GM23248 (cell line): Measurements from ENCODE around the gene CAVIN2. TPM values are rescaled to one million over a fixed set of nuclear protein-coding genes. Genes with fewer than 3 reads are reported as not detected.

ENCODE experiments used
- DNase-seq: peaks from one replicate; pipeline ENCODE4 v3.0.0-alpha.2; 2015
- H2AFZ ChIP-seq: fragments of 200-600 bp; sonication (generic); 2 replicates; pipeline ENCODE4 v1.6.1; 2016; ENCODE audit warnings: antibody characterized with exemption
- H3F3A ChIP-seq: fragments of 200-600 bp; sonication (generic); 2 replicates; pipeline ENCODE4 v1.6.1; 2016; ENCODE audit warnings: mild to moderate bottlenecking, antibody characterized with exemption, mixed run types; ENCODE audit not compliant: insufficient read depth
- H3K27ac ChIP-seq: fragments of 200-600 bp; sonication (generic); 2 replicates; pipeline ENCODE4 v1.5.1; 2016; ENCODE audit warnings: mild to moderate bottlenecking
- H3K27me3 ChIP-seq: fragments of 200-600 bp; sonication (generic); replicated peaks from 2 replicates; pipeline ENCODE4 v1.6.1; 2016; ENCODE audit warnings: mild to moderate bottlenecking; ENCODE audit not compliant: insufficient read depth
- H3K36me3 ChIP-seq: fragments of 200-600 bp; sonication (generic); 2 replicates; pipeline ENCODE4 v1.6.1; 2016; ENCODE audit warnings: low read depth, mild to moderate bottlenecking
- H3K4me1 ChIP-seq: fragments of 200-600 bp; sonication (generic); 2 replicates; pipeline ENCODE4 v1.6.1; 2016; ENCODE audit warnings: mild to moderate bottlenecking; ENCODE audit not compliant: insufficient read depth
- H3K4me2 ChIP-seq: fragments of 200-600 bp; sonication (generic); one replicate; pipeline ENCODE4 v1.6.1; 2016; ENCODE audit warnings: mild to moderate bottlenecking; ENCODE audit not compliant: unreplicated experiment
- H3K4me3 ChIP-seq: fragments of 200-600 bp; sonication (generic); 2 replicates; pipeline ENCODE4 v1.5.1; 2016; ENCODE audit warnings: mild to moderate bottlenecking
- H3K79me2 ChIP-seq: fragments of 200-600 bp; sonication (generic); 2 replicates; pipeline ENCODE4 v1.6.1; 2016; ENCODE audit warnings: mild to moderate bottlenecking; ENCODE audit not compliant: insufficient read depth
- H3K9ac ChIP-seq: fragments of 200-600 bp; sonication (generic); 2 replicates; pipeline ENCODE4 v1.6.1; 2016; ENCODE audit warnings: mild to moderate bottlenecking
- H3K9me2 ChIP-seq: fragments of 200-600 bp; sonication (generic); 2 replicates; pipeline ENCODE4 v1.6.1; 2016; ENCODE audit warnings: mixed run types, mild to moderate bottlenecking, moderate library complexity; ENCODE audit not compliant: insufficient read depth
- H3K9me3 ChIP-seq: fragments of 200-600 bp; sonication (generic); one replicate; pipeline ENCODE4 v1.6.1; 2017; ENCODE audit warnings: low read depth
- H4K20me1 ChIP-seq: fragments of 200-600 bp; sonication (generic); 2 replicates; pipeline ENCODE4 v1.6.0; 2016; ENCODE audit not compliant: insufficient read depth
- EZH2 ChIP-seq: fragments of 200-600 bp; sonication (generic); IDR thresholded peaks from 2 replicates; pipeline ENCODE4 v1.6.1; 2018; ENCODE audit warnings: antibody characterized with exemption, mild to moderate bottlenecking; ENCODE audit not compliant: insufficient read depth, poor library complexity, severe bottlenecking
- EZH2phosphoT487 ChIP-seq: fragments of 200-600 bp; sonication (generic); IDR thresholded peaks from 2 replicates; pipeline ENCODE4 v1.6.1; 2018; ENCODE audit warnings: antibody characterized with exemption, moderate library complexity, mild to moderate bottlenecking, low read depth; ENCODE audit not compliant: insufficient read depth
- WGBS, 2 experiments: methylation state at CpG; one replicate each; pipeline ENCODE4 v1.1.6; 2015 to 2017; ENCODE audit warnings: low lambda C conversion rate in 2 of 2, low coverage in 1 of 2; ENCODE audit errors: missing lambda C conversion rate in 2 of 2; 5-methylcytosine and 5-hydroxymethylcytosine counted together
- in situ Hi-C: fragments of 300-500 bp; cut with MboI; formaldehyde crosslinking; loops from 2 replicates; pipeline ENCODE4 v1.15.0; 2020
- polyA plus RNA-seq: library from polyadenylated mRNA; unstranded; fragments of >200 nt; fragmentation: Nextera tagmentation; extraction: Ambion mirVana; gene quantifications from 2 replicates; pipeline ENCODE4 v1.2.1, GENCODE V29; 2016
- total RNA-seq: library from RNA; depleted of rRNA; stranded (reverse); fragments of >200 nt; shearing (Covaris generic); gene quantifications from 2 replicates; pipeline ENCODE4 v1.2.3, GENCODE V29; 2014

The CAVIN2 gene
- total and polyA plus RNA-seq, 2 experiments from 2014 or later, result 3.1 to 5.2 TPM

GRCh38 chr2:191885650-191886049, 38.8 kb upstream of the CAVIN2 start:
- H3K4me1 ChIP-seq, result no peaks in the 10 kb centered on the region
- H3K9ac ChIP-seq, result no peak overlapping the region
- H3K79me2 ChIP-seq, result no peaks in the 10 kb centered on the region
- no peaks in the 10 kb centered on the region for H3K27me3 ChIP-seq
- no peak overlapping the region for H3K27ac ChIP-seq
- TF ChIP-seq EZH2phosphoT487 (no peak), EZH2 (no peak)
- no peaks in the 10 kb centered on the region for H3K36me3 ChIP-seq
- no peak overlapping the region for H3K4me3 ChIP-seq
- no peak for DNase-seq
- H2AFZ ChIP-seq, result no peak overlapping the region
- no peaks in the 10 kb centered on the region for H4K20me1 ChIP-seq
- no peak overlapping the region for H3K4me2 ChIP-seq
- no peaks in the 10 kb centered on the region for H3F3A ChIP-seq
- no peaks in the 10 kb centered on the region for H3K9me2 ChIP-seq
- WGBS, 2 experiments, result 89% methylated on average over 6 of the region's 6 CpGs
- in situ Hi-C loops, result no loop called here
- H3K9me3 ChIP-seq, result no peaks in the 10 kb centered on the region

- 89 to 91% methylated on average over 1 of the region's 1 CpG for WGBS, 2 experiments
- no peaks in the 10 kb centered on the region for H3K27me3 ChIP-seq
- no peaks in the 10 kb centered on the region for H4K20me1 ChIP-seq
- H3K9me3 ChIP-seq, result no peaks in the 10 kb centered on the region
- TF ChIP-seq EZH2 (no peak), EZH2phosphoT487 (no peak)
- H3K4me2 ChIP-seq, result no peak overlapping the region
- H3K36me3 ChIP-seq, result no peaks in the 10 kb centered on the region
- no peaks in the 10 kb centered on the region for H3K9me2 ChIP-seq
- H3K4me1 ChIP-seq, result no peaks in the 10 kb centered on the region
- in situ Hi-C loops, result no loop called here
- no peak overlapping the region for H3K27ac ChIP-seq
- H3K4me3 ChIP-seq, result no peak overlapping the region
- no peaks in the 10 kb centered on the region for H3K79me2 ChIP-seq
- H3F3A ChIP-seq, result no peaks in the 10 kb centered on the region
- H2AFZ ChIP-seq, result no peak overlapping the region
- no peak overlapping the region for H3K9ac ChIP-seq
- DNase-seq, result no peak
Measured at GRCh38 chr2:191885098-191885497, 38.2 kb upstream of the CAVIN2 start.

DNA sequence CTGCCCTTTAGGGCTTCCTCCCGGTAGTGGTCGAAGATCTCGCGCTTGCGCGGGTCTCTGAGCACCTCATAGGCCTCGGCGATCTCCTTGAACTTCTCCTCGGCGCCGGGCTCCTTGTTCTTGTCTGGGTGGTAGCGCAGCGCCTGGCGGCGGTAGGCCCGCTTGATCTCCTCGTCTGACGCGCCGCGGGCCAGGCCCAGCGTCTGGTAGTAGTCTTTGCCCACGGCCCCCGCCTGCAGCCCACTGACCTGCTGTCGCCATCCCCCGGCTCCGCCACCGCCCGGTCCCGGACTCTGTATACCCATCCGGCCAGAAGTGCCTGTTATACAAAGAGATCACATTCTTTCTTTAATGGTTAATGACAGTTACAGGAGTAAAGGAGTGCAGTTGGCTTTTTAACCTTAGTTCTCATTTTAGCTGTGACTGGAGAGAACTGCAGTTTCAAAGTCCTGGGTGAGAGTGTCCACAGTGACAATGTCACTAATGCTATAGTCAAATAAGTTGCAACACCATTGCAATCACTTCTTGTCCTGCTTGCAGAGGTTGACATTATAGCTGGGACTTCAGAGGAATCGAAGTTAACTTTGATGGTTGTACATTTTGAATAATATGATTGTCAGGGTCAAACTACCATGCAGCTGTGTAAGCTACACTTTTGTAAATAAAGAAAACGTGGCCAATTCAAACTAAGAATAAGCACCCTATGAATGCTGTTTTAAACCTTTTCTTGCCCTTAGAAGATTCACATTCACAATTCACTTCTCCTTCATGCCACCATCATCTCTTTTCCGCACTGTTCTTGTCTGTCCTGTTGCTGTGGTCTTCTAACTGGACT, 35.3 kb upstream of the CAVIN2 start:
- Histone ChIP-seq H3K9me3 (no peaks in the 10 kb centered on the region), H4K20me1 (no peaks in the 10 kb centered on the region), H3K9ac (no peak overlapping the region), H3K36me3 (no peaks in the 10 kb centered on the region), H3K4me3 (no peak overlapping the region), H3K9me2 (no peaks in the 10 kb centered on the region), H2AFZ (no peak overlapping the region), H3K27ac (no peak overlapping the region), H3K79me2 (no peaks in the 10 kb centered on the region), H3K4me1 (peaks cover 18% of the 10 kb centered on the region), H3K4me2 (no peak overlapping the region), H3F3A (peaks cover 18% of the 10 kb centered on the region; the same call in 1 of the 2 replicates), H3K27me3 (no peaks in the 10 kb centered on the region)
- WGBS, 2 experiments, result 96 to 97% methylated on average over 21 to 34 of the region's 34 CpGs
- TF ChIP-seq EZH2 (no peak), EZH2phosphoT487 (no peak)
- in situ Hi-C loops, result no loop called here
- DNase-seq, result no peak

DNA sequence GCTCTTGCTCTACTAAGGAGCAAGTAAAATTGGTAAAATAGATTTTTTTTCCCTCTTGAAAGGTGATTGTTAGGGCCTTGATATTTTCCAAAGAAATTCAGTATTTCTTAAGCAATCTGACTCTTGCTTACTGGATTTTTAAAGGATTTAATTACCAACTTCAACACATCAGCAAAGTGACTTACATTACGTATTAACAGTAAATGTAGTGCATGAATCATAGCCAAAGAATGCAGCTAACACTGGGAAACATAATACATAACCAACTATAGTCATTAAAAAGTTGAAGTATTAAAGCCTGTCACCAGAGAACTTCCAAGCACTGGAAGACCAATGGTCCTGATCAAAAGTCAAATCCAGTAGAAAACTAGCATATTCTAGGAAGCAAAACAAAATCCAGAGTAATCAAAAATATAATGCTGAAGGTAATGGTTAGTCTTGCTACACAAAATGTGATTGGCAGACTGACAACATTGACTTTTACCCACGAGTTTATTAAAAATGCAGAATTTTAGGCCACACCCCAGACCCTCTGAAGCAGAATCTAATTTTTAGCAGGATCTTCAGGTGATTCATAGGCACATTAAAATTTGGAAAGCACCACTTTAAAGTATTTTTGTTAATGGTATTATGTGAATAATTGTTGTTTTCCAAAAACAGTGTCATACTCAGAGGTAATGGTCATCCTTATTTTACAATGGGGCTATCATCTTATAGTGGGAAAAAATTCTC, 31.8 kb upstream of the CAVIN2 start:
- WGBS, 2 experiments, result 1 to 2% methylated on average over 2 of the region's 2 CpGs
- TF ChIP-seq EZH2 (no peak), EZH2phosphoT487 (no peak)
- H3K9me3 ChIP-seq, result no peaks in the 10 kb centered on the region
- H3K9me2 ChIP-seq, result no peaks in the 10 kb centered on the region
- H3F3A ChIP-seq, result peaks cover 18% of the 10 kb centered on the region; the same call in 1 of the 2 replicates
- peaks cover 18% of the 10 kb centered on the region for H3K4me1 ChIP-seq
- H2AFZ ChIP-seq, result no peak overlapping the region
- H3K4me3 ChIP-seq, result no peak overlapping the region
- H4K20me1 ChIP-seq, result no peaks in the 10 kb centered on the region
- DNase-seq, result peak; percentile 81
- no peak overlapping the region for H3K9ac ChIP-seq
- peak overlapping the region; percentile 40 for H3K27ac ChIP-seq
- peak overlapping the region; percentile 55 for H3K4me2 ChIP-seq
- no peaks in the 10 kb centered on the region for H3K27me3 ChIP-seq
- in situ Hi-C loops, result no loop called here
- H3K79me2 ChIP-seq, result no peaks in the 10 kb centered on the region
- H3K36me3 ChIP-seq, result no peaks in the 10 kb centered on the region
